Large intestine (tissue), 3 donors: ENCODE measurements around the gene RRAS2. TPM values are rescaled to one million over a fixed set of nuclear protein-coding genes. Genes with fewer than 3 reads are reported as not detected.

Experiments
- DNase-seq, 2 donors: peaks; one replicate each; pipeline versions ENCODE4 v3.0.0 to v3.0.0-alpha.2; 2013
- H3K27ac ChIP-seq: one replicate; pipeline ENCODE4 v1.5.1; 2013; ENCODE audit warnings: low read length
- H3K27me3 ChIP-seq: 2 replicates; pipeline ENCODE4 v1.6.1; 2013; ENCODE audit warnings: low read length; ENCODE audit not compliant: control insufficient read depth, insufficient read depth
- H3K36me3 ChIP-seq: 2 replicates; pipeline ENCODE4 v1.6.1; 2013; ENCODE audit warnings: low read length; ENCODE audit not compliant: control insufficient read depth, insufficient read depth
- H3K4me1 ChIP-seq: one replicate; pipeline ENCODE4 v1.6.1; 2013; ENCODE audit warnings: low read length; ENCODE audit not compliant: control insufficient read depth, insufficient read depth
- H3K4me3 ChIP-seq: one replicate; pipeline ENCODE4 v1.5.1; 2013; ENCODE audit warnings: low read length
- H3K9me3 ChIP-seq: one replicate; pipeline ENCODE4 v1.6.1; 2013; ENCODE audit warnings: mild to moderate bottlenecking, low read depth, low read length, moderate library complexity; ENCODE audit not compliant: control insufficient read depth
- WGBS: methylation state at CpG from one replicate; pipeline ENCODE4 v1.1.5; 2013; ENCODE audit warnings: low lambda C conversion rate; ENCODE audit not compliant: insufficient coverage; 5-methylcytosine and 5-hydroxymethylcytosine counted together
- polyA plus RNA-seq: library from polyadenylated mRNA; unstranded; fragments of 120-200 nt; gene quantifications from one replicate; pipeline ENCODE4 v1.2.1, GENCODE V29; 2013

The RRAS2 gene
- polyA plus RNA-seq, 1 donor = 59.3 TPM

GRCh38 chr11:14342906-14343305 is 16.1 kb downstream of the RRAS2 start:
- Histone ChIP-seq H3K27ac (no peak overlapping the region), H3K36me3 (no peaks in the 10 kb centered on the region)
- no CpG with 5 or more reads among the region's 1 CpG for WGBS

DNA sequence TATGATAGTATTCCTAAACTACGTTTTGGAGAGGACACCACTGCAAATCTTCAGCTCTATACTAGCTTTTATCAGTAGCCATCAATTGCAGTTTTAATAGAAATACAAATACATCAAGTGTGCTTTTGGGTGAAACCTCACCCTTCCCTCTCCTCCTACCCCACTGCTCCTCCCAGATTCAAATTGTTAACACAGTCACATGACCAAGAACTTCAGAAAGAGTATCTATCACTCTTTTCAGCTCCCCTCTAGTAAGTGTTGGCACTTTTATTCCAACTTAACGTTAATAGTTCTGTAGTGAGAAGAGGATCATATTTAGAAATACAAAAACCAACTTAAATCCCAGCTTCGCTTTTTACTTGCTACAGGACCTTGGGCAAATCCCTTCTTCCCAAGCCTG is 17.0 kb downstream of the RRAS2 start:
- H3K27ac ChIP-seq = no peak overlapping the region
- no peaks in the 10 kb centered on the region for H3K9me3 ChIP-seq
- no peaks in the 10 kb centered on the region for H3K27me3 ChIP-seq
- H3K36me3 ChIP-seq = no peaks in the 10 kb centered on the region
- no CpG with 5 or more reads among the region's 3 CpGs for WGBS
- no peak for DNase-seq
- H3K4me3 ChIP-seq = no peak overlapping the region
- H3K4me1 ChIP-seq = no peaks in the 10 kb centered on the region

More at GRCh38 chr11:14342906-14343305, 16.1 kb downstream of the RRAS2 start:
- Histone ChIP-seq H3K9me3 (no peaks in the 10 kb centered on the region), H3K4me1 (no peaks in the 10 kb centered on the region), H3K4me3 (no peak overlapping the region), H3K27me3 (no peaks in the 10 kb centered on the region)
- no peak for DNase-seq

- Histone ChIP-seq H3K27me3 (no peaks in the 10 kb centered on the region), H3K4me1 (no peaks in the 10 kb centered on the region), H3K9me3 (no peaks in the 10 kb centered on the region), H3K36me3 (no peaks in the 10 kb centered on the region), H3K4me3 (no peak overlapping the region), H3K27ac (no peak overlapping the region)
- WGBS = 80% methylated on average over 1 of the region's 2 CpGs
- DNase-seq = no peak
These were observed 18.3 kb downstream of the RRAS2 start for GRCh38 chr11:14340721-14341120.

- WGBS = 100% methylated on average over 1 of the region's 1 CpG
- H3K4me1 ChIP-seq = no peaks in the 10 kb centered on the region
- H3K9me3 ChIP-seq = no peaks in the 10 kb centered on the region
- no peak overlapping the region for H3K27ac ChIP-seq
- no peak for DNase-seq
- no peak overlapping the region for H3K4me3 ChIP-seq
- H3K27me3 ChIP-seq = no peaks in the 10 kb centered on the region
- H3K36me3 ChIP-seq = no peaks in the 10 kb centered on the region
These were observed 19.6 kb downstream of the RRAS2 start for GRCh38 chr11:14339356-14339755.

DNA sequence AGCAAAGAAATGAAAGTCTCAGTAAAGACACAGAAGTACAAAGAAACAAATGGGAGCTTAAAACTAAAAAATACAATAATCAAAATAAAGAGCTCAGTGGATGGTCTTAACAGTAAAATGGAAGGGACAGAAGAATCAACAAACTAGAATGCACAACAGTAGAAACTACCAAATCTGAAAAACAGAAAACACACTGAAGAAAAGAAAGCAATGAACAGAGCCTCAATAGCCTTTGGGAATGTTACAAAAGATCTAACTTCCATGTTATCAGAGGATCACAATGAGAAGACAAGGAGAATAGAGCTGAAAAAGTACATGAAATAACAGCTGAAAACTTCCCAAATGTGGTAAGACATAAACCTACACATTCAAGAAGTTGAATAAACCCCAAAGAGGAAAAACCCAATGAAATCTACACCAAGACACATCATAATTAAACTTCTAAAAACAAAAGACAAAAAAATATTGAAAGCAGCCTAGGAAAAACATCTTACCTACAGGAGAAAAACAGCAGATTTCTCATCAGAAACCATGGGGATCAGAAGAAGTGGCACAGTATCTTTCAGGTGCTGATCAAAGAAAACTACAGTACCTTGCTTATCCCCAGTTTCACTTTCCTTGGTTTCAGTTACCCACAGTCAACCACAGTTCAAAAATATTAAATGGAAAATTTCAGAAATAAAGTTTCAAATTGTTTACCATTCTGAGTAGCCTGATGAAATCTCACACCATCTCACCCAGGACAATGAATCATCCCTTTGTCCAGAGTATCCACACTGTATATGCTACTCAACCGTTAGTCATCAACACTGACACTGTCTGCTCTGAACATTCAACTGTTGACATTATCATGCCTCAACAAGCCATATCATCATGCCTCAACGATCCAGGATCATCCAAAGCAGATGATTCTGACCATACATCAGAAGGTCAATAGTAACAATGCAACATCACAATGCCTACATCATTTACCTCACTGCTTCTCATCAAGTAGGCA is 22.2 kb downstream of the RRAS2 start:
- H3K9me3 ChIP-seq = no peaks in the 10 kb centered on the region
- no CpG with 5 or more reads among the region's 2 CpGs for WGBS
- H3K36me3 ChIP-seq = no peaks in the 10 kb centered on the region
- DNase-seq = no peak
- no peaks in the 10 kb centered on the region for H3K27me3 ChIP-seq
- H3K4me3 ChIP-seq = no peak overlapping the region
- no peaks in the 10 kb centered on the region for H3K4me1 ChIP-seq
- no peak overlapping the region for H3K27ac ChIP-seq

GRCh38 chr11:14335712-14336111 is 23.3 kb downstream of the RRAS2 start:
- WGBS = no CpG with 5 or more reads among the region's 1 CpG
- Histone ChIP-seq H3K4me3 (no peak overlapping the region), H3K27ac (no peak overlapping the region), H3K9me3 (no peaks in the 10 kb centered on the region), H3K36me3 (no peaks in the 10 kb centered on the region), H3K27me3 (no peaks in the 10 kb centered on the region), H3K4me1 (no peaks in the 10 kb centered on the region)
- no peak for DNase-seq

DNA sequence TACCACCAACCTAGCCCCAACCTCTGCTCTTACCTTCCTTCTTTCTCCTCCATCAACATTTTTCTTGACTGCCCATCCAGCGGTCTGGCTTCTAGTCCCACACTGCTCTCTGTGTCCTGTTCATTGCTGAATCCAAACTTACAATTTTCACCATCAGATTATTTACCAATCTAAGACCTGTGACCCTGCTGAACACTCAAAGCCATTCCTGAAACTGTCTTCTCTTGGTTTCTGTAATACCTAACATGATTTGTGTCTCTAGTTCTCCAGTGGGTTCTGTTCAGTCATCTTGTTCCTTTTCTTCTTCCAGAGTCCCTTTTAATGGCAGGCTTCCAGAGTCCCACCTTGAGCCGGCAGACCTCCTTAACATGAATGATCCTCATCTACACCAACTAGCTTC is 24.1 kb downstream of the RRAS2 start:
- DNase-seq = no peak
- WGBS = 100% methylated on average over 1 of the region's 2 CpGs
- H3K36me3 ChIP-seq = no peaks in the 10 kb centered on the region
- no peaks in the 10 kb centered on the region for H3K9me3 ChIP-seq
- no peaks in the 10 kb centered on the region for H3K27me3 ChIP-seq
- no peaks in the 10 kb centered on the region for H3K4me1 ChIP-seq
- no peak overlapping the region for H3K4me3 ChIP-seq
- H3K27ac ChIP-seq = no peak overlapping the region

- Histone ChIP-seq H3K27me3 (no peaks in the 10 kb centered on the region), H3K36me3 (no peaks in the 10 kb centered on the region), H3K9me3 (no peaks in the 10 kb centered on the region), H3K27ac (no peak overlapping the region), H3K4me3 (no peak overlapping the region), H3K4me1 (no peaks in the 10 kb centered on the region)
- DNase-seq = no peak
- 100% methylated on average over 1 of the region's 1 CpG for WGBS
These were observed 24.8 kb downstream of the RRAS2 start for GRCh38 chr11:14334192-14334591.

- H3K36me3 ChIP-seq = no peaks in the 10 kb centered on the region
- DNase-seq = no peak
- H3K27me3 ChIP-seq = no peaks in the 10 kb centered on the region
- H3K9me3 ChIP-seq = no peaks in the 10 kb centered on the region
- H3K27ac ChIP-seq = no peak overlapping the region
- H3K4me3 ChIP-seq = no peak overlapping the region
- 88% methylated on average over 4 of the region's 6 CpGs for WGBS
- H3K4me1 ChIP-seq = no peaks in the 10 kb centered on the region
These were observed 27.4 kb downstream of the RRAS2 start for GRCh38 chr11:14331476-14332136.

DNA sequence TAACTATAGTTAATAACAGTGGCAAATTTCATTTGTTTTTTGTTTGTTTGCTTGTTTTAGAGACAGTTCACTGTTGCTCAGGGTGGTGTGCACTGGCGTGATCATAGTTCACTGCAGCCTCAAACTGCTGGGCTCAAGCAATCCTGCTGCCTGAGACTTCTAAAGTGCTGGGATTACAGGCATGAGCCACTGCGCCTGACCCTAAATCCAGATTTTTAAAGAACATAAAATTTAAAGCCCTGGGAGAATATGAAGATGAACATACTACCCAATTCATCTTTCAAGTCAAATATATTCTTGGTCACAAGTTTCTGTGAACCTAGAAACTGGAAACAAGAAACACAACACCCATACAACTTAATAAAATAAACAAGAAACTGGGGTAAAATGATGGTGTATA is 28.1 kb downstream of the RRAS2 start:
- no peaks in the 10 kb centered on the region for H3K27me3 ChIP-seq
- H3K4me3 ChIP-seq = no peak overlapping the region
- no peaks in the 10 kb centered on the region for H3K9me3 ChIP-seq
- no peaks in the 10 kb centered on the region for H3K36me3 ChIP-seq
- no peak for DNase-seq
- H3K4me1 ChIP-seq = no peaks in the 10 kb centered on the region
- no peak overlapping the region for H3K27ac ChIP-seq
- no CpG with 5 or more reads among the region's 2 CpGs for WGBS
